C4-2B (cell line): ENCODE measurements around the gene SERPINE1.

Source experiments
- H3K27ac ChIP-seq: fragments of 450-650 bp; 2 replicates; pipeline ENCODE4 v1.5.1; 2017
- ZFX ChIP-seq: fragments of 450-650 bp; IDR thresholded peaks from 2 replicates; pipeline ENCODE4 v1.6.1; 2017
- TF ChIP-seq, protein P1 (sequence below): fragments of 450-650 bp; conservative IDR thresholded peaks from 2 replicates; pipeline ENCODE4 v1.5.1; 2017; ENCODE audit warnings: mild to moderate bottlenecking

SERPINE1 gene

DNA sequence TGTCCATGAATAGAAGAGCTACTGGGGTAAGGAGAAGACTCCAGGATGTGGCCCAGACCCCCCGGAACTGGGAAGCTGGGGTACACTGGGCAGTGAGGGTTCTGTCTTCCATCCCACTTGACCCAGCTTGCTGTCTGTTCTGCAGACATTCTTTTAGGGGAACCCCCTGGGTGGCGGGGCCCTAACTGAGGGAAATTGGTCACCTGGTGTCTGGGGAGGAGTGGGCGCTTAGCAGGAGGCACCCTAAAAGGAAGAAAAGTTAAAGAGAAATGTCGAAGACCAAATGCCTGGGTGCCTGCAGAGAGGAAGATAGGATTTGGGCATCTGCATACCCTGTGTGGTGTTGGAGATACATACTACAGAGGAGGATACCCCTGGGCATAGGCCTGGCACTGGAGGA, 28.4 kb downstream of the SERPINE1 start:
- peak overlapping the region; percentile 95 for H3K27ac ChIP-seq
- TF ChIP-seq ZFX, result no peak
- TF ChIP-seq, protein P1, sequence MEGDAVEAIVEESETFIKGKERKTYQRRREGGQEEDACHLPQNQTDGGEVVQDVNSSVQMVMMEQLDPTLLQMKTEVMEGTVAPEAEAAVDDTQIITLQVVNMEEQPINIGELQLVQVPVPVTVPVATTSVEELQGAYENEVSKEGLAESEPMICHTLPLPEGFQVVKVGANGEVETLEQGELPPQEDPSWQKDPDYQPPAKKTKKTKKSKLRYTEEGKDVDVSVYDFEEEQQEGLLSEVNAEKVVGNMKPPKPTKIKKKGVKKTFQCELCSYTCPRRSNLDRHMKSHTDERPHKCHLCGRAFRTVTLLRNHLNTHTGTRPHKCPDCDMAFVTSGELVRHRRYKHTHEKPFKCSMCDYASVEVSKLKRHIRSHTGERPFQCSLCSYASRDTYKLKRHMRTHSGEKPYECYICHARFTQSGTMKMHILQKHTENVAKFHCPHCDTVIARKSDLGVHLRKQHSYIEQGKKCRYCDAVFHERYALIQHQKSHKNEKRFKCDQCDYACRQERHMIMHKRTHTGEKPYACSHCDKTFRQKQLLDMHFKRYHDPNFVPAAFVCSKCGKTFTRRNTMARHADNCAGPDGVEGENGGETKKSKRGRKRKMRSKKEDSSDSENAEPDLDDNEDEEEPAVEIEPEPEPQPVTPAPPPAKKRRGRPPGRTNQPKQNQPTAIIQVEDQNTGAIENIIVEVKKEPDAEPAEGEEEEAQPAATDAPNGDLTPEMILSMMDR, result no peak

DNA sequence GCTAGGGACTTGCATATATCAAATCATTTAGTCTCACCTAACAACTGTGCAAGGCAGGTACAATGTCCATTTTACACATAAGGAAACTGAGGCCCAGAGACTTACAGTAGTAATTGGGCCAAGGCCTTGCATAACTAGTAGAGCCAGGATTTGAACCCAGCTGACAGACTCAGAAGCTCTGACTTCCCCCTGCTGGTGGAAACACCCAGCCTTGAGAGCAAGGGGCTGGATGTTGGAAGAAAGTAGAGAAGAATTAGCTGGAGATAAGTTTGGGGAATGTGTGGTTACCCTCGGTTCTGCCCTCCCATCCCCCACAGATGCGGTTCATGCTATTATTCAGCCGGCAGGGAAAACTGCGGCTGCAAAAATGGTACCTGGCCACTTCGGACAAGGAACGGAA, 29.4 kb downstream of the SERPINE1 start:
- TF ChIP-seq, protein P1, result no peak
- no peak for TF ChIP-seq ZFX
- H3K27ac ChIP-seq, result peak overlapping the region; percentile 95

DNA sequence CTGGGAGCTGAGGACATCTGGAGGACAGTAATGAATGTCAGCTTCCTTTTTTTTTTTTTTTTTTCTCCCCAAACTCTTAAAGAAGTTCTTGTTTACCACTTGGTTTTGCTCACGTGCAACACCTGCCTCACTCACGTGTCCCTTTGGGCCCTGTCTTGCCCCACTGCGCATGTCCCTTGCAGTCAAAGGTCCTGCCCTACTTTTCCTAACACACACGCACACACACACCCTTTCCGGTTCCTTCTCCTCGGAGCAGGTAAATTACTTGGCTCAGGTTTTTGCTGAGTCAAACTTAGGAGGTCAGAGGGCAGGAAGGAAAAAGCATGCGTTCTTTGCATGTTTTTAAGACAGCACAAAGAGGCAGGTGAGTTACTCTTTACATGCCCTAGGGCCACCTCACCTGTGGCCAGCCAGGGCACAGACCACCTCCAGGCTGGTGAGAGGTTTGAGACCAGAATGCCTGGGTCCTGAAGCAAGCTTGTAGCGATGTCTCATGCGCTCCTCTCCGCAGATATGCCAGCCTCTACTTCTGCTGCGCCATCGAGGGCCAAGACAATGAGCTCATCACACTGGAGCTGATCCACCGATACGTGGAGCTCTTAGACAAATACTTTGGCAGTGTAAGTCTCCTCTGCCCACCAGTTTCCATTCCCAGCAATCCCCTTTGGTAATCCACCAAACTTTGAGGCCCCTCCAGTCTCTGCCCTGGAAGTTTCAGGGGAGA, 30.1 kb downstream of the SERPINE1 start:
- H3K27ac ChIP-seq, result peak overlapping the region; percentile 95
- no peak for TF ChIP-seq ZFX
- TF ChIP-seq, protein P1, result no peak

DNA sequence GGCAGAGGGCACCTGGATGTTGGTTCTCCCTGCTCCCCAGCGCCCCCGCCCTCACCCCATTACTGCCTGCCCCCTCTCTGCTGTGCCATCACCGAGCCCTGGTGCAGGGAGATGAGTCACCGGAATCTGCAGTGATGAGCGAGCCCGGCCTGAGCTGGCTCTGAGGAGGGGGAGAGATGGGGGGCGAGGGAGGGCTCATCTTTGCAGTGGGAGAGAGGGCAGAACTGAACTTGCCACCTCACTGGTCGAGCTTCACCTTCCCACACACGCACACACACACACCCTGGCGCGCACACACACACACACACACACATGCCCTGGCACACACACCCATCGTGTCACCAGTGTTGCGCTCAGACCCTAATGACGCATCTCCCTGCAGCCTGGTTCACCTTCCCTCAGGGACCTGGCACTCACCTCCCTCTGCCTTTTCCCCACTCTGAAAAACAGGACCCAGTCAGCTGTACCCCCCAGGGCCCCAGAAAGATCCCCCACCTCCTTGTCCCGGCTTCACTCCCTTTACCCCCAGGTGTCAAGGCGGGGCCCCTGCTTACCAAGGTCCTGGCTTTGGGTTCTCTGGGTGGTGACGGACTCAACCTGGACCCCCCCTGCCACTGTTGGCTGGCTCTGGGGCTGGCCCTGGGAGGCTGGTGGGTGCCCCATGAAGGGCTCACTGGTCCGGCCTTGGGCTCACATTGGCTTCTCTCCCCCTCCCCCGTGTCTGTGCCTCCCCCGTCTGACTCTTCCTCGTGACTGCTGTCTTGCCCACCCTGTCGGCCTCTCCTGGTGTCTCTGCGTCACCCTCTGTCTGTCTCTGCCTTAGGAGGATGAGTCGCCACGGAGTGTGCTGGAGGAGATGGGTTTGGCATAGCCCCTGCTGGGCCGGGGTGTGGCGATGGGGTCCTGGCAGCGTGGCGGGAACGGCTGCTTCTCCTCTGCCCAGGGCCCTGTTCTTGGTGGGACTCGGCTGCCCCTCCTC, 33.1 kb downstream of the SERPINE1 start:
- TF ChIP-seq ZFX, result no peak
- TF ChIP-seq, protein P1, result no peak
- no peak overlapping the region for H3K27ac ChIP-seq

DNA sequence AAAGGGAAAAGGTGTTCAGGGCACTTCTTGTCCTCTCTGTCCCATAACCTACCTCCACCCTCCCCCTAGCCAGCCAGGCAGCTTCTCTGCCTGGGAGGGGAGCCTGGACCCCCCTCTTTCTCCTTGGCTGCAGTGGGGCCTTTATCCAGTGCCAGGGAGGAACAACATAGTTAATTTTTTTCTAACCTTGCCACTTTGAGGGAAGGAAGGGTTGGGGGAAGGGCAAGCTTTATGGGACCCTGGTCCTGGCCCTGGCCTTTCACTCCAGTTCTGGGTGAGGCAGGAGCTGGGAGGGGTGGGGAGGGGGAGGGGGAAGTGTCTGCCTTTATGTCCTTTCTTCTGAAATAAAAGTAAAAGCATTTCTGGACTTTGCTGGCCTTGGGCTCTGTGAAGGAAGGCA, 34.0 kb downstream of the SERPINE1 start:
- no peak for TF ChIP-seq ZFX
- TF ChIP-seq, protein P1, result no peak
- H3K27ac ChIP-seq, result no peak overlapping the region

DNA sequence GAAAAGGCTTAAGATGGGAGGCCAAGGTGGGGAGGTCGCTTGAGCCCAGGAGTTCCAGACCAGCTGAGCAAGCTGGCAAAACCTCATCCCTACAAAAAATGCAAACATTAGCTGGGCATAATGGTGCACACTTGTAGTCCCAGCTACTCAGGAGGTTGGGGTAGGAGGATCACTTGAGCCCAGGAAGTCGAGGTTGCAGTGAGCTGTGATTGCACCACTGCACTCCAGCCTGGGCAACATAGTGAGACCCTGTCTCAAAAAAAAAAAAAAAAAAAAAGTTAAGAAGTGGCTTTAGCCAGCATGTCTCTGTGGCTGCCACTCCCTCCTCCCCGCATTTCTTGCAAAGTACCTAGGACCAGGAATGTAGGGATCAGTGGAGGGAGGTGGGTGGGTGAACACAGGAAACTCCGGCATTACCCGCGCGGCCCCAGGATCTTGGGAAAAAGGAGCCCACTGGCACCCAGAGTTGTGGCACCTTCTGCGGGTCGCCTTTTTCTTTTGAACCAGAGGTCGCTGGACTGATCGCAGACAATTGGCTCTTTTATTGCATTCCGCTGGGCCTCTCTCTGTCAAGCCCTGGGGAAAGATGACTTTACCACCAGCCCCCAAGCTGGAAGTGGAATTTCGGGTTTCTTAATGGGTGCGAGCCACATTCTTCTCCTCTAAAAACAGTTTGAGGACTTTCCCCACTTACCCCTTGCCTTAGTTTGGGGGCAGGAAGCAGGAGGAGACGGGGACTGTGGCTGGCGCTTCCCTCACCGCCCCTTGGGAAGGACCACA, 35.0 kb downstream of the SERPINE1 start:
- no peak for TF ChIP-seq ZFX
- TF ChIP-seq, protein P1, result no peak
- peak overlapping the region; percentile 80 for H3K27ac ChIP-seq
